Measurements from ENCODE around the gene TFR2.

DNA sequence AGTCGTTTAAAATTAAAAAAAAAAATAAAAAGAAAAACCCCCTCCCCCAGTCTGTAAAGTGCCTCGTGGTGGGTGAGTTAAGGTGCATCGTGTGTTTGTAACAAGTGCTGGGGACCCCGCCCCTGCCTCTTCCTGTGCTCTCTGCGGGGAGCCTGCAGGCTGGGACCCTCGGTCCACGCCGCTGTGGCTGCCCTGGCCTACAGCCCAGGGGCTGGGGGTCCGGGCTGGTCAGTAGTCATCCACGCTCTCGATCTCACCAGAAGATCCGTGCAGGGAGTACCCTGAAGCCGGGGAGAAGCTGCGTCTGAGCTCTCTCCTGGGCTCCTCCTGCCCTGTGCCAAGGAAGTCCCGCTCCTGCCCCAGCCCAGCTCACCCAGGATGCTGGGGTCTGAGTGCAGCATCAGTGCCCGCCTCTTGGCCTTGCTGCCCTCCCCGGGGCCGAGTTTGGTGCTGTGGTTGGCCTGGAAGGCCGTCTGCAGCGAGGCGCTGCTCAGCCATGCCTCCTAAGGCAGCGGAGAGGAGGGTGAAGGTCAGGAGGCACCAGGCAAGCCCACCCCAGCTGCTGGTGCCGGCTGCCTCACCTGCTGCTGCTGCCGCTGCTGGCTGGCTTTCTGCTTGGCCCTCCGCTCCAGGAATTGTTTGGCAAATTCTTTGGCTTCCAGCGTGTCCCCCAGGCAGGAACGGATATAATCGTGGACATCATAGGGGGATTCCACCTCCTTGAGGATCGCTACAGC is 40.3 kb upstream of the TFR2 start:
- TF ChIP-seq POLR2A (IDR thresholded peaks at IDR 0.05), result no peak
- no peak for TF ChIP-seq CTCF (IDR thresholded peaks at IDR 0.05)
